Endothelial cell of umbilical vein (primary cell): Measurements from ENCODE around the gene HSPA9. TPM values are rescaled to one million over a fixed set of nuclear protein-coding genes. Genes with fewer than 3 reads are reported as not detected.

ENCODE experiments used
- BruUV-seq: library from RNA; stranded (reverse); fragments of 400-500 nt; replicated peaks from 2 replicates; lab custom pipeline; 2021; lab: Mats Ljungman, UMichigan
- CTCF ChIA-PET: fragments of 300-600, 350-600 bp; sonication (Branson Sonifier 250); formaldehyde crosslinking; loops from one replicate; lab custom pipeline; 2021; ENCODE audit warnings: antibody characterized with exemption, inconsistent platforms; lab: Charles Lee
- POLR2A ChIA-PET: fragments of 300-600, 350-600 bp; sonication (Branson Sonifier 250); formaldehyde crosslinking; loops from one replicate; lab custom pipeline; 2021; ENCODE audit warnings: antibody characterized with exemption, inconsistent platforms; lab: Charles Lee
- DNase-seq: peaks from one replicate; pipeline ENCODE4 v3.0.0-alpha.2; 2011; ENCODE audit warnings: low read depth, low spot score
- FAIRE-seq: peaks from 2 replicates; lab custom pipeline; 2011; peaks lifted over from hg19 to GRCh38; lab: Jason Lieb, UNC
- H2AFZ ChIP-seq: 2 replicates; pipeline ENCODE4 v1.6.0; 2012; ENCODE audit warnings: low read depth, low read length, control low read depth, inconsistent platforms
- H3K27ac ChIP-seq: 2 replicates; pipeline ENCODE4 v1.5.1; 2011; ENCODE audit warnings: low read depth, mild to moderate bottlenecking, control low read depth, low read length, moderate library complexity; ENCODE audit not compliant: insufficient read depth
- H3K27me3 ChIP-seq, 2 experiments: 2 replicates each; pipeline versions ENCODE4 v1.6.0 to v1.6.1; 2011; ENCODE audit warnings: low read length in 2 of 2, mixed read lengths in 1 of 2; ENCODE audit not compliant: control insufficient read depth in 2 of 2, insufficient read depth in 2 of 2
- H3K36me3 ChIP-seq, 2 experiments: 2 replicates in 1 of 2; 3 replicates in 1 of 2; pipeline ENCODE4 v1.5.1; 2011; ENCODE audit warnings: low read length in 2 of 2, mild to moderate bottlenecking in 1 of 2, moderate library complexity in 1 of 2; ENCODE audit not compliant: control insufficient read depth in 2 of 2, insufficient read depth in 2 of 2; ENCODE audit errors: extremely low read depth in 1 of 2
- H3K4me1 ChIP-seq: 3 replicates; pipeline ENCODE4 v1.5.1; 2011; ENCODE audit warnings: mild to moderate bottlenecking, low read length; ENCODE audit not compliant: control insufficient read depth, insufficient read depth; ENCODE audit errors: extremely low read depth
- H3K4me2 ChIP-seq: 2 replicates; pipeline ENCODE4 v1.6.1; 2011; ENCODE audit warnings: low read length, control low read depth, mixed read lengths; ENCODE audit not compliant: insufficient read depth
- H3K4me3 ChIP-seq, 3 experiments: fragments of 200-600 bp in 1 of 3; sonication (generic), shearing (Covaris generic) in 1 of 3; replicated peaks in 1 of 3; 2 replicates each; pipeline ENCODE4 v1.5.1; 2011 to 2016; ENCODE audit warnings: control low read depth in 3 of 3, low read length in 3 of 3, mild to moderate bottlenecking in 2 of 3, inconsistent platforms in 1 of 3, low read depth in 1 of 3, moderate library complexity in 1 of 3; ENCODE audit not compliant: insufficient read depth in 1 of 3
- H3K79me2 ChIP-seq: 2 replicates; pipeline ENCODE4 v1.6.0; 2012; ENCODE audit warnings: low read length, inconsistent platforms; ENCODE audit not compliant: control insufficient read depth, insufficient read depth
- H3K9ac ChIP-seq: replicated peaks from 2 replicates; pipeline ENCODE3; 2011; ENCODE audit warnings: low read length, control low read depth; ENCODE audit not compliant: insufficient read depth; ENCODE audit errors: extremely low read depth
- H3K9me1 ChIP-seq: replicated peaks from 3 replicates; pipeline ENCODE4 v1.6.0; 2011; ENCODE audit warnings: mild to moderate bottlenecking, low read length; ENCODE audit not compliant: control insufficient read depth, insufficient read depth; ENCODE audit errors: extremely low read depth
- H3K9me3 ChIP-seq: replicated peaks from 2 replicates; pipeline ENCODE4 v1.5.1; 2012; ENCODE audit warnings: low read length, inconsistent platforms; ENCODE audit not compliant: control insufficient read depth, insufficient read depth
- H4K20me1 ChIP-seq: replicated peaks from 2 replicates; pipeline ENCODE3; 2011; ENCODE audit warnings: mild to moderate bottlenecking, low read length; ENCODE audit not compliant: control insufficient read depth, insufficient read depth; ENCODE audit errors: extremely low read depth
- CTCF ChIP-seq, 2 donors: IDR thresholded peaks; 1 replicate in 1 of 2; 2 replicates in 1 of 2; pipeline ENCODE4 v1.5.1; 2011; ENCODE audit warnings: low read length in 2 of 2, mild to moderate bottlenecking in 2 of 2, moderate library complexity in 2 of 2, control low read depth in 1 of 2, inconsistent platforms in 1 of 2, low read depth in 1 of 2; ENCODE audit not compliant: insufficient read depth in 1 of 2; ENCODE audit errors: extremely low read depth in 1 of 2
- EZH2 ChIP-seq: IDR thresholded peaks from 2 replicates; pipeline ENCODE4 v1.6.1; 2012; ENCODE audit warnings: borderline replicate concordance, low read depth, mild to moderate bottlenecking, moderate library complexity, low read length, inconsistent platforms; ENCODE audit not compliant: severe bottlenecking
- FOS ChIP-seq: IDR thresholded peaks from 2 replicates; pipeline ENCODE4 v1.6.1; 2011; ENCODE audit warnings: mild to moderate bottlenecking, low read length, moderate library complexity, borderline replicate concordance; ENCODE audit not compliant: insufficient read depth
- GATA2 ChIP-seq: IDR thresholded peaks from 2 replicates; pipeline ENCODE4 v1.7.0; 2011; ENCODE audit warnings: low read depth, mild to moderate bottlenecking, moderate library complexity, mixed read lengths, low read length; ENCODE audit not compliant: insufficient read length, insufficient read depth
- JUN ChIP-seq: IDR thresholded peaks from 2 replicates; pipeline ENCODE4 v1.6.1; 2011; ENCODE audit warnings: borderline replicate concordance, low read depth; ENCODE audit not compliant: insufficient read length, insufficient read depth
- MYC ChIP-seq: IDR thresholded peaks from one replicate; pipeline ENCODE4 v1.6.1; 2011; ENCODE audit warnings: mild to moderate bottlenecking, low read depth, low read length
- POLR2A ChIP-seq: IDR thresholded peaks from 2 replicates; pipeline ENCODE4 v1.6.1; 2012; ENCODE audit warnings: low read depth, mild to moderate bottlenecking, control low read depth, low read length
- POLR2AphosphoS5 ChIP-seq: IDR thresholded peaks from 2 replicates; pipeline ENCODE4 v1.6.1; 2012; ENCODE audit warnings: low read depth, mild to moderate bottlenecking, control low read depth, low read length, moderate library complexity; ENCODE audit not compliant: insufficient read depth
- dilution Hi-C: fragments of 300-500 bp; cut with MboI; formaldehyde crosslinking; loops from one replicate; pipeline ENCODE4 v1.15.0; 2019; ENCODE audit warnings: low sequenced_read_pairs; ENCODE audit not compliant: extremely low pct_ligation_motif_present
- intact Hi-C: fragments of 100-400 bp; cut with micrococcal nuclease; formaldehyde crosslinking; loops from one replicate; pipeline ENCODE4 v1.10.0; 2022
- polyA plus RNA-seq, 4 experiments: library from polyadenylated mRNA; depleted of rRNA in 3 of 4; stranded (reverse) in 3 of 4; unstranded in 1 of 4; fragments of >200 nt; gene quantifications; 2 replicates each; pipeline versions ENCODE4 v1.2.1 to v1.2.3, GENCODE V29; 2011 to 2012; ENCODE audit warnings: missing spikeins in 1 of 4
- total RNA-seq: library from RNA; stranded (reverse); gene quantifications from 2 replicates; pipeline ENCODE4 v1.2.3, GENCODE V29; 2021
- TF ChIP-seq, protein P1 (sequence below): IDR thresholded peaks from 2 replicates; pipeline ENCODE4 v1.6.1; 2011; ENCODE audit not compliant: insufficient read depth, insufficient read length

Gene HSPA9
- total and polyA plus RNA-seq, 2 donors (not counting 3 experiments of a cell fraction or from before 2014, with no cell fraction given) = 99.6 to 192 TPM

DNA sequence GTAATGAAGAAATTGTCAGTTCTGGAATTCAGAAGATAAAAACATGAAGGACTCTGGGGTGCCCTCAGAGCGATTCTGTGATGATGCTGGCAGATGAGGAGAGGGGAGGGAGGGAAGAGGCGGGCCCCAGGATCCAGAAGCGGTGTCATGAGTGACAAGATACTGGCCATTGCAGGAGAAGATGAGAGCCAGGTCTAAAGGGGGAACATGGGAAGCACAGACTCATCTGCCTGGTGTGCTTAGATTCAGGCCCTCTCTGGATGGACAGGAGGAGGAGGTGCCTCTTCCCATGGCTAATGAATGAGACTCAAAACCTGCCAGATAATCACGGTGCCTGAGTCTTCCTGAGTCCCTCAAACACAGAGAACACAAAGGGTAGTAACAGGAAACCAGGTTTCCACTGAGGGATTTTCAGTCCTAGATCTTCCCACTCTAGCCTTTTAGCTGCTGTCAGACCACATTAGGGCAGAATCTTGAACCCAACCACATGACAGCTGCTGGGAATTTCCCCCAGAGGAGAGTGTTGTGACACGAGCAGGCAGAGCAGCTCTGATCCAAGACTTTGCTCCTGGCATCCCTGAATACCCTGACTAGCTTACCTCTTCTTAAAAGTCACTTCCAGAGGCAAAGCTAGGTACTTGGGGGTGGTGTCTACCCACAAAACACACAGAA is 28.2 kb upstream of the HSPA9 start:
- POLR2A ChIA-PET = no interaction called here
- no peak overlapping the region for H3K4me2 ChIP-seq
- intact Hi-C loops = no loop called here
- H3K27ac ChIP-seq = no peak overlapping the region
- DNase-seq = no peak
- H3K27me3 ChIP-seq = peaks cover 7 to 20% of the 10 kb centered on the region in 2 experiments
- no peaks in the 10 kb centered on the region for H3K36me3 ChIP-seq
- H3K79me2 ChIP-seq = no peaks in the 10 kb centered on the region
- TF ChIP-seq MYC (no peak), FOS (no peak), POLR2AphosphoS5 (no peak), POLR2A (no peak), CTCF (IDR thresholded peaks at IDR 0.05; ENCODE audit: extremely low read depth in 1 of 2, insufficient read depth in 1 of 2, low read depth in 1 of 2, low read length in 2 of 2) (no peak), GATA2 (no peak), EZH2 (no peak), JUN (no peak)
- TF ChIP-seq, protein P1, sequence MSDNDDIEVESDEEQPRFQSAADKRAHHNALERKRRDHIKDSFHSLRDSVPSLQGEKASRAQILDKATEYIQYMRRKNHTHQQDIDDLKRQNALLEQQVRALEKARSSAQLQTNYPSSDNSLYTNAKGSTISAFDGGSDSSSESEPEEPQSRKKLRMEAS = no peak
- H3K9me3 ChIP-seq = no peaks in the 10 kb centered on the region
- H3K9ac ChIP-seq = no peak overlapping the region
- H2AFZ ChIP-seq = no peak overlapping the region
- no peaks in the 10 kb centered on the region for H4K20me1 ChIP-seq
- no TSS peak for BruUV-seq
- H3K4me1 ChIP-seq = peaks cover 7% of the 10 kb centered on the region
- dilution Hi-C loops = no loop called here
- no peaks in the 10 kb centered on the region for H3K9me1 ChIP-seq
- FAIRE-seq = no peak
- CTCF ChIA-PET = interaction anchor here (0.6 to 3.2 kb wide), 4 partner anchors 10 to 68 kb away, joined by 3 to 25 read pairs (median 17); no protein-coding TSS in a partner anchor
- H3K4me3 ChIP-seq = no peak overlapping the region
